ENCODE results near the gene ABO.
"Not testable (repeated sequence)": the region's sequence is repeated elsewhere in the genome, so short reads cannot be mapped to it uniquely, and the experiment has no call there.

ABO gene

GRCh38 chr9:133286523-133286922 lies 11.5 kb upstream of the ABO start:
- DNase-seq: no peak

GRCh38 chr9:133285252-133285775 lies 10.3 kb upstream of the ABO start:
- no peak for DNase-seq

- DNase-seq: no peak
These were observed 9.4 kb upstream of the ABO start for GRCh38 chr9:133284362-133284761.

- not testable (repeated sequence) for DNase-seq
These were observed 8.4 kb upstream of the ABO start for GRCh38 chr9:133283255-133284032.

GRCh38 chr9:133282464-133283238 lies 7.7 kb upstream of the ABO start:
- no peak for DNase-seq

GRCh38 chr9:133280392-133280791 lies 5.4 kb upstream of the ABO start:
- no peak for DNase-seq

- DNase-seq: no peak
These were observed 3.4 kb upstream of the ABO start for GRCh38 chr9:133278161-133279114.

GRCh38 chr9:133277467-133277866 lies 2.5 kb upstream of the ABO start:
- DNase-seq: no peak

GRCh38 chr9:133276923-133277322 lies 1.9 kb upstream of the ABO start:
- no peak for DNase-seq

- no peak for DNase-seq
These were observed 1.2 kb upstream of the ABO start for GRCh38 chr9:133276001-133276884.

GRCh38 chr9:133274236-133275104 lies 531 bp downstream of the ABO start:
- DNase-seq: no peak

GRCh38 chr9:133273819-133274218 lies 1.2 kb downstream of the ABO start:
- no peak for DNase-seq

GRCh38 chr9:133273098-133273497 lies 1.9 kb downstream of the ABO start:
- no peak for DNase-seq

GRCh38 chr9:133269537-133270362 lies 5.3 kb downstream of the ABO start:
- no peak for DNase-seq

- not testable (repeated sequence) for DNase-seq
These were observed 5.9 kb downstream of the ABO start for GRCh38 chr9:133269136-133269535.

- no peak for DNase-seq
These were observed 6.5 kb downstream of the ABO start for GRCh38 chr9:133268335-133269056.

GRCh38 chr9:133264235-133264764 lies 10.7 kb downstream of the ABO start:
- DNase-seq: no peak

- DNase-seq: no peak
These were observed 11.4 kb downstream of the ABO start for GRCh38 chr9:133263557-133263956.

- no peak for DNase-seq
These were observed 12.8 kb downstream of the ABO start for GRCh38 chr9:133262226-133262625.

Measured in NCI-H2171 (cell line).